WTC11 (cell line): ENCODE data around the gene PLXNA2.

ENCODE experiments used
- CTCF ChIP-seq: fragments of 200-600 bp; IDR thresholded peaks from 2 replicates; pipeline ENCODE4 v1.8.0; 2022; ENCODE audit warnings: antibody characterized with exemption
- USF2 ChIP-seq: sonication (generic); formaldehyde crosslinking; IDR thresholded peaks from 2 replicates; pipeline ENCODE4 v1.8.1; 2023; ENCODE audit warnings: mild to moderate bottlenecking, missing genetic modification reagents, moderate library complexity
- ZNF512 ChIP-seq: sonication (generic); formaldehyde crosslinking; IDR thresholded peaks from 2 replicates; pipeline ENCODE4 v1.8.1; 2022; ENCODE audit warnings: missing genetic modification reagents, borderline replicate concordance
- TF ChIP-seq, protein P1 (sequence below): sonication (generic); formaldehyde crosslinking; IDR thresholded peaks from 2 replicates; pipeline ENCODE4 v1.8.0; 2023; ENCODE audit warnings: missing genetic modification reagents

DNA sequence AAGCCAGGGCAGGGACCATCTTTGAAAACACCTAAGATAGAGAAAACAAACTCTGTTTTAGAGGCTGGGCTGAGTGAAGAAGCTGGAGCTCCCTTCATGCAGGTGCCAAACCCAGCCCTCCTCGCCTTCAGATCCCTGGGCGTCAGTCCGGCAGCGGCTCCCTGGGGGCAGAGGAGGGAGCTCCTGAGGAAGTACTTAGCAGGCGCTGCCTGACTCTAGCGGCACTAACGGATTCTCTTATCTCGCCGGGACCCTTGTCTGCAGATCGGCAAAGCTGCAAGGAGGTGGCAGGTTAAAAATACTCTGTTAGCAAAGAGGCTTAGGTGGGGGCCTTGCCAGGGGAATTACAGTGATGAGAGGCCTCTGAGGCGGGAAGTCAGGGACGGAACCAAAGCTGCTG is 79.6 kb downstream of the PLXNA2 start:
- TF ChIP-seq CTCF (no peak), USF2 (CRISPR knock-in tag) (no peak), ZNF512 (CRISPR knock-in tag) (no peak)
- TF ChIP-seq, protein P1, sequence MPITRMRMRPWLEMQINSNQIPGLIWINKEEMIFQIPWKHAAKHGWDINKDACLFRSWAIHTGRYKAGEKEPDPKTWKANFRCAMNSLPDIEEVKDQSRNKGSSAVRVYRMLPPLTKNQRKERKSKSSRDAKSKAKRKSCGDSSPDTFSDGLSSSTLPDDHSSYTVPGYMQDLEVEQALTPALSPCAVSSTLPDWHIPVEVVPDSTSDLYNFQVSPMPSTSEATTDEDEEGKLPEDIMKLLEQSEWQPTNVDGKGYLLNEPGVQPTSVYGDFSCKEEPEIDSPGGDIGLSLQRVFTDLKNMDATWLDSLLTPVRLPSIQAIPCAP, result no peak
